ENCODE results near the gene XYLT1. TPM values are rescaled to one million over a fixed set of nuclear protein-coding genes. Genes with fewer than 3 reads are reported as not detected.

XYLT1 gene
- polyA plus RNA-seq, 1 donor (not counting 4 experiments of a cell fraction or from before 2014, with no cell fraction given) = 4.4 TPM

DNA sequence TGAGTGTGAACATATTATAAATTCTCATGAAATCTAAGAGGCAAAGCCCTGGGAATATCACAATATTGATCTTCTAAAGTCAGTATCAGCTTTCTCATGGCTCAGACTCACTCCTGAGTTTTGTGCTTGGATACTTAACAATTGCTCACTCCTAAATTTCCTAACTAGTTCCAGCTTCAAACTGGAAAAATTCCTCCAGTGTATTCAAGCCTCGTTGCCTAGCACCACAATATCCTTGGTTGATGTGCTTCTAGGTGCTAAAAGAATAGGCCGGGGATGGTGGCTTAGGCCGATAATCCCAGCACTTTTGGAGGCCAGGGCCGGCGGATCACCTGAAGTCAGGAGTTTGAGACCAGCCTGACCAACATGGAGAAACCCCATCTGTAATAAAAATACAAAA, 62.5 kb downstream of the XYLT1 start:
- no peak for DNase-seq (ENCODE audit: low read depth, low spot score)
- H3K27ac ChIP-seq (ENCODE audit: control insufficient read depth, insufficient read depth, low read length) = no peak overlapping the region
- H3K4me2 ChIP-seq (ENCODE audit: control insufficient read depth, extremely low read depth, insufficient read depth, low read depth, low read length) = no peak overlapping the region
- H2AFZ ChIP-seq (ENCODE audit: control insufficient read depth, low read length) = no peak overlapping the region
- H3K9me3 ChIP-seq (ENCODE audit: control insufficient read depth, low read depth, low read length) = no peaks in the 10 kb centered on the region
- TF ChIP-seq EZH2 (IDR thresholded peaks at IDR 0.05; ENCODE audit: low read length) = no peak
- TF ChIP-seq, protein P1, sequence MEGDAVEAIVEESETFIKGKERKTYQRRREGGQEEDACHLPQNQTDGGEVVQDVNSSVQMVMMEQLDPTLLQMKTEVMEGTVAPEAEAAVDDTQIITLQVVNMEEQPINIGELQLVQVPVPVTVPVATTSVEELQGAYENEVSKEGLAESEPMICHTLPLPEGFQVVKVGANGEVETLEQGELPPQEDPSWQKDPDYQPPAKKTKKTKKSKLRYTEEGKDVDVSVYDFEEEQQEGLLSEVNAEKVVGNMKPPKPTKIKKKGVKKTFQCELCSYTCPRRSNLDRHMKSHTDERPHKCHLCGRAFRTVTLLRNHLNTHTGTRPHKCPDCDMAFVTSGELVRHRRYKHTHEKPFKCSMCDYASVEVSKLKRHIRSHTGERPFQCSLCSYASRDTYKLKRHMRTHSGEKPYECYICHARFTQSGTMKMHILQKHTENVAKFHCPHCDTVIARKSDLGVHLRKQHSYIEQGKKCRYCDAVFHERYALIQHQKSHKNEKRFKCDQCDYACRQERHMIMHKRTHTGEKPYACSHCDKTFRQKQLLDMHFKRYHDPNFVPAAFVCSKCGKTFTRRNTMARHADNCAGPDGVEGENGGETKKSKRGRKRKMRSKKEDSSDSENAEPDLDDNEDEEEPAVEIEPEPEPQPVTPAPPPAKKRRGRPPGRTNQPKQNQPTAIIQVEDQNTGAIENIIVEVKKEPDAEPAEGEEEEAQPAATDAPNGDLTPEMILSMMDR (optimal IDR thresholded peaks at IDR 0.05 in 1 of 3, IDR thresholded peaks at IDR 0.05 in 1 of 3, conservative IDR thresholded peaks at IDR 0.05 in 1 of 3; ENCODE audit: extremely low read depth in 1 of 3, insufficient read depth in 2 of 3, low read length in 3 of 3) = no peak
- H4K20me1 ChIP-seq (ENCODE audit: control insufficient read depth, extremely low read depth, insufficient read depth, low read length) = no peaks in the 10 kb centered on the region
- H3K79me2 ChIP-seq (ENCODE audit: control insufficient read depth, insufficient read depth, low read length) = no peaks in the 10 kb centered on the region
- no peaks in the 10 kb centered on the region for H3K36me3 ChIP-seq (ENCODE audit: control insufficient read depth in 2 of 2, extremely low read depth in 1 of 2, insufficient read depth in 2 of 2, low read length in 2 of 2)
- no peak for FAIRE-seq
- dilution Hi-C loops (cut with MboI; ENCODE audit: extremely low pct_ligation_motif_present, low sequenced_read_pairs) = no loop called here
- H3K9ac ChIP-seq (ENCODE audit: control insufficient read depth, extremely low read depth, insufficient read depth, low read length) = no peak overlapping the region
- H3K4me3 ChIP-seq (ENCODE audit: control insufficient read depth in 2 of 3, extremely low read depth in 1 of 3, insufficient read depth in 2 of 3, low read depth in 1 of 3, low read length in 3 of 3) = no peak overlapping the region
- H3K27me3 ChIP-seq (ENCODE audit: control insufficient read depth, extremely low read depth, insufficient read depth, low read length) = no peaks in the 10 kb centered on the region
- no peaks in the 10 kb centered on the region for H3K9me1 ChIP-seq (ENCODE audit: control insufficient read depth, extremely low read depth, insufficient read depth, low read length)
- H3K4me1 ChIP-seq (ENCODE audit: control insufficient read depth, extremely low read depth, insufficient read depth, low read length) = no peaks in the 10 kb centered on the region

DNA sequence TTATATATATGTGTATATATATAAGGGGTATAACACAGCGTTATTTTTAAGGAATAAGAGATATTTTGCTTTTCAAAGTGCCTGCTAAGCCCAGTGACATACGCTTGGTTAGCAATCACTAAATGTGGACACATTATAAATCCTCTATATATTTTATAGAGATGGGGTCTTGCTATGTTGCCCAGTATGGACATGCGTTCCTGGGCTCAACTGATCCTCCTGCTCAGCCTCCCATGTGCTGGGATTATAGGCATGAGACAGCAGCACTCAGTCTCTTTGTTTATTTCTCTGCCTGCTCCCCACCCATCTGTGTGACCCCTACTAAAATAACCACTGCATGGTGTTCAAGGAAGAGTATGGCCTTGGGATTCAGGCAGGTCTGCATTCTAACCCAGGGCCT, 63.4 kb downstream of the XYLT1 start:
- DNase-seq (ENCODE audit: low read depth, low spot score) = no peak
- Histone ChIP-seq H3K4me2 (ENCODE audit: control insufficient read depth, extremely low read depth, insufficient read depth, low read depth, low read length) (no peak overlapping the region), H3K36me3 (ENCODE audit: control insufficient read depth in 2 of 2, extremely low read depth in 1 of 2, insufficient read depth in 2 of 2, low read length in 2 of 2) (no peaks in the 10 kb centered on the region), H3K27me3 (ENCODE audit: control insufficient read depth, extremely low read depth, insufficient read depth, low read length) (no peaks in the 10 kb centered on the region), H3K4me3 (ENCODE audit: control insufficient read depth in 2 of 3, extremely low read depth in 1 of 3, insufficient read depth in 2 of 3, low read depth in 1 of 3, low read length in 3 of 3) (no peak overlapping the region), H3K9me1 (ENCODE audit: control insufficient read depth, extremely low read depth, insufficient read depth, low read length) (no peaks in the 10 kb centered on the region), H2AFZ (ENCODE audit: control insufficient read depth, low read length) (no peak overlapping the region), H3K27ac (ENCODE audit: control insufficient read depth, insufficient read depth, low read length) (no peak overlapping the region), H3K9ac (ENCODE audit: control insufficient read depth, extremely low read depth, insufficient read depth, low read length) (no peak overlapping the region), H4K20me1 (ENCODE audit: control insufficient read depth, extremely low read depth, insufficient read depth, low read length) (no peaks in the 10 kb centered on the region), H3K9me3 (ENCODE audit: control insufficient read depth, low read depth, low read length) (no peaks in the 10 kb centered on the region), H3K79me2 (ENCODE audit: control insufficient read depth, insufficient read depth, low read length) (no peaks in the 10 kb centered on the region), H3K4me1 (ENCODE audit: control insufficient read depth, extremely low read depth, insufficient read depth, low read length) (no peaks in the 10 kb centered on the region)
- TF ChIP-seq EZH2 (IDR thresholded peaks at IDR 0.05; ENCODE audit: low read length) = no peak
- FAIRE-seq = no peak
- dilution Hi-C loops (cut with MboI; ENCODE audit: extremely low pct_ligation_motif_present, low sequenced_read_pairs) = no loop called here
